Uterus (tissue), 4 donors: Measurements from ENCODE around the gene EFHD1. TPM values are rescaled to one million over a fixed set of nuclear protein-coding genes. Genes with fewer than 3 reads are reported as not detected.
A peak's percentile ranks its signal among the peaks of the same experiment; 100 is the strongest.

Experiments used
- DNase-seq, 2 donors: peaks; one replicate each; pipeline ENCODE4 v3.0.0-alpha.2; 2019 to 2020
- H3K27ac ChIP-seq, 2 donors: fragments of 200-600 bp; sonication (generic); 1 replicate in 1 of 2; 2 replicates in 1 of 2; pipeline ENCODE4 v1.5.1; 2016 to 2018
- H3K27me3 ChIP-seq, 2 donors: fragments of 200-600 bp; sonication (generic); one replicate each; pipeline ENCODE4 v1.5.1; 2018 to 2019; ENCODE audit warnings: control low read depth in 1 of 2
- H3K36me3 ChIP-seq, 2 donors: fragments of 200-600 bp; sonication (generic); one replicate each; pipeline ENCODE4 v1.5.1; 2019; ENCODE audit warnings: control low read depth in 1 of 2
- H3K4me1 ChIP-seq, 2 donors: fragments of 200-600 bp; sonication (generic); one replicate each; pipeline ENCODE4 v1.5.1; 2018 to 2019; ENCODE audit warnings: control low read depth in 1 of 2
- H3K4me3 ChIP-seq, 2 donors: fragments of 200-600 bp; sonication (generic); 1 replicate in 1 of 2; 2 replicates in 1 of 2; pipeline ENCODE4 v1.5.1; 2018 to 2019; ENCODE audit warnings: mild to moderate bottlenecking in 1 of 2
- H3K9me3 ChIP-seq, 2 donors: fragments of 200-600 bp; sonication (generic); one replicate each; pipeline ENCODE4 v1.5.1; 2019; ENCODE audit warnings: control low read depth in 1 of 2
- POLR2A ChIP-seq, 2 donors: fragments of 450-650 bp; IDR thresholded peaks; one replicate each; pipeline ENCODE4 v1.6.1; 2016; ENCODE audit warnings: antibody characterized with exemption in 2 of 2, mild to moderate bottlenecking in 1 of 2, moderate library complexity in 1 of 2
- intact Hi-C: fragments of 100-400 bp; cut with DNase I; formaldehyde crosslinking; loops from one replicate; pipeline ENCODE4 v1.15.1; 2023; ENCODE audit warnings: low total_unique reads
- total RNA-seq, 4 donors: library from RNA; depleted of rRNA in 3 of 4; stranded (reverse); fragments of >200 nt in 3 of 4; gene quantifications; one replicate each; pipeline versions ENCODE4 v1.1.0 to v1.2.4, GENCODE V29; 2014 to 2023
- TF ChIP-seq, protein P1 (sequence below), 4 experiments: fragments of 200-600 bp in 2 of 4; fragments of 450-650 bp in 2 of 4; sonication (generic) in 2 of 4; IDR thresholded peaks; one replicate each; pipeline ENCODE4 v1.5.1; 2016 to 2019; ENCODE audit warnings: antibody characterized with exemption in 4 of 4, mild to moderate bottlenecking in 2 of 4, moderate library complexity in 1 of 4
- donor health status: DM: yes; HTN: yes; CAD: no.

The EFHD1 gene
- total RNA-seq, 4 donors from 2014 or later, result 8.5 to 102 (median 38.1) TPM

- Histone ChIP-seq H3K27me3 (no peaks in the 10 kb centered on the region), H3K4me3 (no peak overlapping the region), H3K9me3 (no peaks in the 10 kb centered on the region), H3K27ac (no peak overlapping the region), H3K4me1 (no peaks in the 10 kb centered on the region), H3K36me3 (no peaks in the 10 kb centered on the region)
- intact Hi-C loops, result no loop called here
- TF ChIP-seq, protein P1, sequence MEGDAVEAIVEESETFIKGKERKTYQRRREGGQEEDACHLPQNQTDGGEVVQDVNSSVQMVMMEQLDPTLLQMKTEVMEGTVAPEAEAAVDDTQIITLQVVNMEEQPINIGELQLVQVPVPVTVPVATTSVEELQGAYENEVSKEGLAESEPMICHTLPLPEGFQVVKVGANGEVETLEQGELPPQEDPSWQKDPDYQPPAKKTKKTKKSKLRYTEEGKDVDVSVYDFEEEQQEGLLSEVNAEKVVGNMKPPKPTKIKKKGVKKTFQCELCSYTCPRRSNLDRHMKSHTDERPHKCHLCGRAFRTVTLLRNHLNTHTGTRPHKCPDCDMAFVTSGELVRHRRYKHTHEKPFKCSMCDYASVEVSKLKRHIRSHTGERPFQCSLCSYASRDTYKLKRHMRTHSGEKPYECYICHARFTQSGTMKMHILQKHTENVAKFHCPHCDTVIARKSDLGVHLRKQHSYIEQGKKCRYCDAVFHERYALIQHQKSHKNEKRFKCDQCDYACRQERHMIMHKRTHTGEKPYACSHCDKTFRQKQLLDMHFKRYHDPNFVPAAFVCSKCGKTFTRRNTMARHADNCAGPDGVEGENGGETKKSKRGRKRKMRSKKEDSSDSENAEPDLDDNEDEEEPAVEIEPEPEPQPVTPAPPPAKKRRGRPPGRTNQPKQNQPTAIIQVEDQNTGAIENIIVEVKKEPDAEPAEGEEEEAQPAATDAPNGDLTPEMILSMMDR (IDR thresholded peaks at IDR 0.05), result no peak
- TF ChIP-seq POLR2A (IDR thresholded peaks at IDR 0.05), result no peak
- no peak for DNase-seq
Measured at GRCh38 chr2:232635820-232636219, 2.4 kb downstream of the EFHD1 start.

GRCh38 chr2:232636788-232637420 is 3.5 kb downstream of the EFHD1 start:
- H3K9me3 ChIP-seq, result no peaks in the 10 kb centered on the region
- no peaks in the 10 kb centered on the region for H3K4me1 ChIP-seq
- DNase-seq, result no peak
- H3K36me3 ChIP-seq, result no peaks in the 10 kb centered on the region
- H3K27ac ChIP-seq, result no peak overlapping the region
- no peaks in the 10 kb centered on the region for H3K27me3 ChIP-seq
- intact Hi-C loops, result no loop called here
- no peak overlapping the region for H3K4me3 ChIP-seq
- TF ChIP-seq POLR2A (IDR thresholded peaks at IDR 0.05), result no peak
- TF ChIP-seq, protein P1 (IDR thresholded peaks at IDR 0.05), result no peak

GRCh38 chr2:232637866-232638583 is 4.6 kb downstream of the EFHD1 start:
- DNase-seq, result no peak
- Histone ChIP-seq H3K4me3 (no peak overlapping the region), H3K27ac (peak overlapping the region; percentile 41 to 46), H3K9me3 (no peaks in the 10 kb centered on the region), H3K4me1 (no peaks in the 10 kb centered on the region), H3K36me3 (no peaks in the 10 kb centered on the region), H3K27me3 (no peaks in the 10 kb centered on the region)
- intact Hi-C loops, result no loop called here
- TF ChIP-seq, protein P1 (IDR thresholded peaks at IDR 0.05), result no peak
- no peak for TF ChIP-seq POLR2A (IDR thresholded peaks at IDR 0.05)

GRCh38 chr2:232641153-232641848 is 7.9 kb downstream of the EFHD1 start:
- Histone ChIP-seq H3K4me3 (no peak overlapping the region), H3K36me3 (no peaks in the 10 kb centered on the region), H3K27me3 (no peaks in the 10 kb centered on the region), H3K4me1 (no peaks in the 10 kb centered on the region), H3K9me3 (no peaks in the 10 kb centered on the region), H3K27ac (no peak overlapping the region)
- TF ChIP-seq, protein P1 (IDR thresholded peaks at IDR 0.05), result no peak
- no peak for TF ChIP-seq POLR2A (IDR thresholded peaks at IDR 0.05)
- no peak for DNase-seq
- intact Hi-C loops, result no loop called here

DNA sequence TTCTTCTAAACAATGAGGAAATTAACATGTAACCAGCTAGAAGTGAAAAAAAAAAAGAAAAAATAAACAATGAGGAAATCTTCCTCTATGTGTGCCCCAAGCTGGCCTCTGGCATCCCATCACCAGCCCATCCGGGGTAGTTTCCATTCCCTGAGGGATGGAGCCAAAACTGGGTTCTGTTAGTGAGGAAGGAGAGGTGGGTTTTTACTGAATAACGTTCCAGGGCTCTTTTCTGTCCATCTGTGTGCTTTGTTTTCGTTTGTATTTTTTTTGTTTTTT is 9.7 kb downstream of the EFHD1 start:
- intact Hi-C loops, result no loop called here
- Histone ChIP-seq H3K4me3 (no peak overlapping the region), H3K36me3 (no peaks in the 10 kb centered on the region), H3K9me3 (no peaks in the 10 kb centered on the region), H3K27ac (no peak overlapping the region), H3K4me1 (no peaks in the 10 kb centered on the region), H3K27me3 (no peaks in the 10 kb centered on the region)
- no peak for DNase-seq
- TF ChIP-seq, protein P1 (IDR thresholded peaks at IDR 0.05), result no peak
- no peak for TF ChIP-seq POLR2A (IDR thresholded peaks at IDR 0.05)
